ENCODE data around the gene DPP6. TPM values are rescaled to one million over a fixed set of nuclear protein-coding genes. Genes with fewer than 3 reads are reported as not detected.

Gene DPP6
- total and polyA plus RNA-seq, 2 of the 8 experiments (the other 6 are each of a cell fraction or from before 2014, with no cell fraction given), result 4.7 to 6.8 TPM

GRCh38 chr7:154610903-154611302, 558.7 kb downstream of the DPP6 start (continued):
- TF ChIP-seq CTCF (IDR thresholded peaks at IDR 0.05; ENCODE audit: control extremely low read depth in 1 of 3, insufficient read depth in 1 of 3, low read depth in 1 of 3, low read length in 3 of 3) (no peak), SRF (IDR thresholded peaks at IDR 0.05; ENCODE audit: low read depth, low read length) (no peak), EGR1 (IDR thresholded peaks at IDR 0.05; ENCODE audit: borderline replicate concordance, low read depth, low read length) (no peak), E2F6 (IDR thresholded peaks at IDR 0.05) (no peak), TAF1 (IDR thresholded peaks at IDR 0.05; ENCODE audit: low read depth, low read length) (no peak)
